ENCODE data around the gene HARBI1.

- no peak for TF ChIP-seq CTCF (IDR thresholded peaks at IDR 0.05)
- TF ChIP-seq POLR2A (IDR thresholded peaks at IDR 0.05) = no peak
Observed at GRCh38 chr11:46577058-46577457, 40.0 kb downstream of the HARBI1 start.
